Central memory CD4-positive, alpha-beta T cell (primary cell): ENCODE results near the gene PHF12.
"Not testable (repeated sequence)": the region's sequence is repeated elsewhere in the genome, so short reads cannot be mapped to it uniquely, and the experiment has no call there.

Experiments
- DNase-seq: peaks from one replicate; pipeline ENCODE4 v3.0.0; 2022

Gene PHF12

DNA sequence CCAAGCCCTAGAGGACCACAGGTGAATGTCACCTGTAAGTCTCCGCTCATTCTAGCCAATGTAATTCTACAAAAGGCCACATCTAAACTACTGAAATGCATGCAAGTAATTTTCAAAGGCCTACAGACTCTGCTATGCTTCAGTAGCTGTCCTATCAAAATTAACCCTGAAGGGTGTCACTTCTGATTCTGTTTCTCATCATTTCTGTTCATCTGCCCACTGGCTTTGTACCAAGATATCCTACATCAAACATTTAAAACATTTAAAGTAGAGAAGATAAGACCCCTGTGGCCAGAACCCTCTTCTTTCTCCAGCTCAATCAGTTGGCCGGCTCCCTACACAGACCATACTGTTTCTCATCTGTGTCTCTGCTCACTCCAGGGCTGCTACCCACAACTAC, 21.5 kb downstream of the PHF12 start:
- no peak for DNase-seq

DNA sequence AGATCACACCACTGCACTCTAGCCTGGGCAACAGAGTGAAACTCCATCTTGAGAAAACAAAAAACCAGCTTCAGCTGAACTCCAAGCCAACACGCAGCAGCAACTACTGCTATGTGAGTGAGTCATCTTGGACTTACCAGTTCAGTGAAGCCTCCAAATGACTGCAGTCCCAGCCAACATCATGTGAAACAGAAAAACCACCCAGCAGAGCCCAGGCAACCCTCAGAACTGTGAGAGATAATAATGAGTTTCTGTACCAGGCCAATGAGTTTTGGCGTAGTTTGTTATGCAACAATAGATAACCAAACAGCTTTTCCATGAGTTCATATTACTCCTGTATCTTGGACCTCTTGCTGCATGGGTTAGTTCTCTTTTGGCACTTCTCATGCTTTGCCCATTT, 23.3 kb downstream of the PHF12 start:
- DNase-seq, result no peak

DNA sequence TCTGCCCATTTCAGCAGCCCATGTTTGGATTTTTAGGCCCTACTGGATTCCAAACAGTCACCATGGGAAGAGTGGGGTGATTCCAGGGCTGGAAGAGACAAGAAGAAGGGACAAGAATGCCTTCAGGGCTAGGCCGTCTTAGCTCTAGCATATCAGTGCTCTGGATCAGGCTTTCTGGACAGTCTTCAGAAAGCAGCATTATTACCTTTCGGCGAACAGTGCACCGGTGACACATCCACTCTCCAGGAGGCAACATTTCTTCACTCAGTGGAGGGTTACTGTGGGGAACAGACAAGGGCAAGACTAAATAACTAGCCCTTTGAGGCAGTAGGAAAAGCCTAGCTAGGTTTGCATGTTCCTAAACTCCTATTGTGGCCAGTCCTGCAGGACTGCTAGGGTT, 24.5 kb downstream of the PHF12 start:
- no peak for DNase-seq

DNA sequence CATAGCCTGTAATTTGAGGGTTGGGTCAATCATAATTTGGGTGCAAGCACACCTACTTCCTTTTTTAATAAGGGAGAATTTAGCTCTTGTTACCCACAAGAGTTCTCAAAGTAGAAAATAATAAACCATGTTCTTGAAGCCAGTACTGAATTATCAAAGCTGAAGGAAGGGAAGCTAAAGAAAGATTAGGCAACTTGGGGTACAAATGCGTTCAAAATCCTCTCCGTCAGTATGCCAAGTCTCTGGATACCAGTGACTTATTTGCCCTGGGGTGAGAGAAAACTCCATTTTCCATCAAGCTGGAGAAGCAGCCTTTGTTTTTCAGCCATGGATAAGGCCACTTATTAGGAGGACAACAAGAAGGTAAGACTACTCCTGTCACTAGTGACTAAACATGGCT, 25.0 kb downstream of the PHF12 start:
- no peak for DNase-seq

DNA sequence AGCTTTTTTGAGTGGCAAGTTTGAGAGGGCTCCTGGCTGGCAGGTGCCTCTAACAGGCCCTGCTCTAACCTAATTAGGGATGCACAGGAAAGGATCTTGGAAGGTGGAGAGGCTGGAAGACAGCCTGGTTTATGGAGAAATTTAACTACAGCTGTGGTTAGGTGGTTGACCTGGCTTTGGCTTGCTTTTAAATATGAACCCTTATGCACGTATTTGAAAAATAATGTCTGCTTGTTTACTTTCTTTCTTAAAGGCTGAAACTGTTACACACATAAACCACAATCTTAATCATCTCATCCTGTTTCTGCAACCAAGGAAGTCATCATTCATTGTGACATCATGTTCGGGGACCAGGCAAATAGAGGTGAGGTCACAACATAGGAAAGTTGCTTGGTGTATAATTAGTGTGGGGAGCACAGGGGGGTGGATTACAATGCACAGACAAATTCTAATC, 25.4 kb downstream of the PHF12 start:
- peak; percentile 90 for DNase-seq

DNA sequence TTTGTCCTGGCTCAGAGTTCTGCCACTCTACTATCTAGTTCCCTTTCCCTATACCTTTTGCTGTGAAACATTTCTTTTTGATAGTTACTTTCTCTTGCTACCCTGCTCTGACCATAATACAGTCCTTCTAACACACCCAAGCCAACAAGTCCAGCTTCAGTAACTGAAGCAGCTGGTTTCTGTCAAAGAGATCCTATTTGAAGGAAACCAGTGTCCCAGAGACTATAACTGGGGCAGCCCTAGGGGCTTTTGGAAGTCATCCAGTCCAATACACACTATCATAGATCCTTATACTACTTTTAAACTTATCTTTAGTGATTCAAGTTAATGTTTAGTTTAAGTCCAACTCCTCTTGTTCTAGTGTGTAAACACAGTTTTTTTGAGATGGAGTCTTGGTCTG, 31.1 kb downstream of the PHF12 start:
- no peak for DNase-seq

DNA sequence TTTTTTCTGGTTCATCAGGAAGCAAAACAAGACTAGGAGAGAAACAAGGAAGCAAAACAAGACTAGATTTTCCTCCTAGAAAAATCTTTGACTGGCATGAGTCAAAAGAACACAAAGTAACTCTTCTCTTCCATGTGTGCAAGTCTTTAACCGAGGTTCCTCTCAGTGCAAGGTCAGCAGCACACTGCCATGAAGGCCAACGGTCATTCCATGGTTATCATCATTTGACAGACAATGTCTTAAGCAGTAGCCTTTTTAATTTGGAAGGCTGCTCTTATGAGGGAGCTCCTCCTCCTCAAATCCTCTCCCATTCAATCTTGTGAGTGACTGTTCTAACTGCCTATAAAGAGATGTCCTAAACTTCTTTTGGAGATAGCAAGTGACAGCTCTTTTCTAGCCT, 33.0 kb downstream of the PHF12 start:
- no peak for DNase-seq

DNA sequence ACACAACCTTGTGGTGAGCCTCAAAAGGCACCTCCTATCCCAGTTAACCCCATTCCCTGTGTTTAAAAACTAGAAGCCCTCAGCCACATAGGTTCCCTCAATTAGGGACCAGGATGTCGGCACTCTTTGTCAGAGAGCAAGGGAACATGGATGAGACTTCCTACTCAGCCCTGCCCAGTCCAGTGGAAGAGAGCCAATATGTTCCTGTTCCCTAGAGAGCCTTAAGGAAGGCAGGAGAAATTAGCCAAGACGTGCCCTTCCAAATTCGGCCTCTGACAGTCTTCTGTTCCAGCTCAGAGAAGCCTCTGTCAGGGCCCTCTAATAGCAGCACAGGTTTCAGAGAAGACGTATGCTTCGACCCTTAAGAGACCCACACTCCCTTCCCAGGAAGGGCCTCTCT, 33.9 kb downstream of the PHF12 start:
- DNase-seq, result no peak

DNA sequence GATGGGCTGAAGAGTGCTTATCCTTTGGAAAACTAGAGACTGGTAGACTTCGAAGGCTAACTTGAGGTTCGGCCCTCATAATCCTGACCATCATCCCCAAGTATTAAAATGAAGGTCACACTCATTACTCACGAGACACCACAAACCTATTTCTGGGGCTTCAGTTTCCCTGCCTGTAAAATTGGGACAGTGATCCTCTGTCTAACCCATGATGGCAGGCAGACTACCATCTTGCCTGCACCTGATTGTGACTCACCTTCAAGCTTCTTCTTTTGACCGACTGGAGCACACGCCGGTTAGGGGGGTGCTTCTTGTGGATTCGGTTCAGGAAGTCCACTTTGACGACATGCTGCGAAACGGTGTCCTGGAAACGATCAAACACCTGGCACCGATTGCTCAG, 34.3 kb downstream of the PHF12 start:
- no peak for DNase-seq

DNA sequence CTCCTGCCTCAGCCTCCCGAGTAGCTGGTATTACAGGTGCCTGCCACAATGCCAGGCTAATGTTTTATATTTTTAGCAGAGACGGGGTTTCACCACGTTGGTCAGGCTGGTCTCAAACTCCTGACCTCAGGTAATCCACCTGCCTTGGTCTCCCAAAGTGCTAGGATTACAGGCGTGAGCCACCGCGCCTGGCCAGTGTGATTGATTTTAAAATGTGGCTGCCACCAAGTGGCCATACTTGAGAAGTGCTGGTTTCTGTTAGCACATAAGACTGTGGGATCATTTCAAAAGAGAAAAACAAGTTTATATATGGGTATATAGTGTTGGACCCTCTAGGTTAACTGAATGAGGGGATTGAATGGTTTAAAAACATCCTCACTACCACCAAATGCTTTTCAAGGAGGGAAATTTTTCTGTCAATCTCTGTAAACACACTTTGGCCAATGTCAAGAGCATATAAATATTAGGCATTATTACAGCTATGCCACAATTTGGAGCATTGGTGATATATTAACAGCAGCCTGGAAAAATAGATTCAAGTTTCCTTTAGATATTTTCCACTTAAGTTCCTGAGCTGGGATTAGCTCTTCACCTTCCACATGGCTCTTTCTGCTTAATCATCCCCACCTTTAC, 34.9 kb downstream of the PHF12 start:
- DNase-seq, result peak; percentile 29

DNA sequence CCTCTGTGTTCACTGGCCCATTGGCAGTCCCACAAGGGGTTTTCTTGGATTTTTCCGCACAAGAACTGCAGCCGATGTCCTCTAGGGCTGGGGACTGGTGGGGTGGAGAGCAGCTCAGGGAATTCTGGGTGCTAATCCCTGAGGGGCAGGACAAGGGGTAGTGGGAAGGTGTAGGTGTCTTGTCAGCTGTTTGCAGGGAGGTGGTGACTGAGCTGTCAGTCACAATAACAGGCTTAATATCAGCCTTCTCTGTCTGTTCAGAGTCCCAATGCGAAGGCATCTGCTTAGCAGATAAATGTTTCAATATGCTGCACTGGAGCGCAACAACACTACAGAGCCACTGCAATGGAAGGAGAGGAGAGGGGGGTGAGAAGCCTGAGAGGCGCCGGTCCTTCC, 38.4 kb downstream of the PHF12 start:
- DNase-seq, result no peak

DNA sequence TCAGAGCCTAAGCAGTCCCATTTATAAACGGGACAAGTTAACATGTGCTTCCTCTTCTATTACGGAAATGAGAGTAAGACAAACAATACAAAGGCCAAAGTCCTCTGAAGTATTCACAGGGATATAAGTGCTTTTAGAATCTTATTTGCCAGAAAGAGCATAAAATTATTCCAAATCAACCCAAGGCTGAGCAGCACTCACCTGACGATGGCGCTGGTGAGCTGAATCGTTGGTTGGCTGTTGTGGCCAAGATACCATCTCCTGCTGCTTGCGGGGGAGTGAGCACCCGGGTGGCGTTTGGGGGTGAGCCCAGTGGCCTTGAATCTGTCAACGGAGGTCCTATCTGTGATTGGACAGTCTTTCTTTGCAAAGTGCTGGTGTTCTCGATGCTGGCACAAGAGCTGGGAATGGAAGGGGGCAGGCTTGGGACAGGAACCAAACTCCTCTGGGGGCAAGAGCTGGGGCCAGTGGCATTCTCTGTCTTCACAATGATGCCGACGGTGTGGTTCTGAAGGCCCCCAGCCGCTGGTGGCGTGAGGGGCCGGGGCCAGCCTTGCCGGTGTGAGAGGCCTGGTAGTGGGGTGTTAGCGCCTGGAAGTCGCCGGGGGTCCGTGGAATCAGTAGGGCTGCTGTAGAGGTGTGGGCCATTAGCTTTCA, 38.9 kb downstream of the PHF12 start:
- no peak for DNase-seq

DNA sequence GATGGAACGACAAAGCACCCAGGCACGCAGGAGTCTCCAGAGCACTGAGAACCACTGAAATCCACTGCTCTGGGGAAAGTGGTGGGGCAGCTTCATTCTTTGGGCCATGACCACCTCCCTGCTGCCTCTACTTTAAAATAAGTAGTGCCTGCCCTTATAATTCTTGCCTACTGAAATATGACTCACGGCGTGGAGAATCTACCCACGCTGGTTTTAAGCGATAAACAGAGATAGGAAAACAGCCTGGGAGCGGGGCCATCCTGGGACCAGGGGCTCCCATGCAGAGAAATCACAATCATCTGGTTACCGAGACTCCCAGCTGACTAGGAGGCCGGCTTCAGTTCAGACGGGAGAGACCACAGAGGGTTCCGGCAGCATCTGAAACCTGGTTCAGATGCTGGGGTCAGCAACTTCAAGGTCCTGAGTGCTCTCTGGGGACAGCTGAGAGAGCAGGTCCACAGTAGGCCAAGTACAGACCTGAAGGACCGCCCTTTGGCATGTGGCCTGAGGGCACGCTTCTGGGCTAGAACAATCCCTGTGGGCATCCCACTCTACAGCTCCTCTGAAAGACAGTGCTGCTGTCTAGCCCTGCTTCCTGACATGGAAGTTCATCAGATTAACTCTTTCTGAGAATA, 39.8 kb downstream of the PHF12 start:
- DNase-seq, result no peak

DNA sequence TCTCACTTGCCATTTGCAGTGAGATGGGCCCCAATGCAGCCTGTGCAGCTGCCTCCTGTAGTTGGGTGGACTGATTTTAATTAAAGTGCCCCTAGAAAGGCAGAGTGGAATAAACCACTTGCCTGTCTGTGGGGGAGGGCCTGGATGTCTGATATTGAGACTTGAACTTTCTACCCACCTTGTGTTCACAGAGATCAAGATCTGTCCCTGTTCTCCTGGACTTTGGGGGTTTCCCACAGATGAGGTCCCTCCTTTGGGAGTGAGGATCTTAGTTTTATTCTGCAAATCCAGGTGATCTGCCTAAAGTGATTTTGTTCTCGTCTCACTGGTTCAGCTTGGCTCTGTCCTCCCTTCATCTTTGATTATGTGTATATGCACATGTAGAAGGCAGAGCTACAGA, 40.8 kb downstream of the PHF12 start:
- no peak for DNase-seq

DNA sequence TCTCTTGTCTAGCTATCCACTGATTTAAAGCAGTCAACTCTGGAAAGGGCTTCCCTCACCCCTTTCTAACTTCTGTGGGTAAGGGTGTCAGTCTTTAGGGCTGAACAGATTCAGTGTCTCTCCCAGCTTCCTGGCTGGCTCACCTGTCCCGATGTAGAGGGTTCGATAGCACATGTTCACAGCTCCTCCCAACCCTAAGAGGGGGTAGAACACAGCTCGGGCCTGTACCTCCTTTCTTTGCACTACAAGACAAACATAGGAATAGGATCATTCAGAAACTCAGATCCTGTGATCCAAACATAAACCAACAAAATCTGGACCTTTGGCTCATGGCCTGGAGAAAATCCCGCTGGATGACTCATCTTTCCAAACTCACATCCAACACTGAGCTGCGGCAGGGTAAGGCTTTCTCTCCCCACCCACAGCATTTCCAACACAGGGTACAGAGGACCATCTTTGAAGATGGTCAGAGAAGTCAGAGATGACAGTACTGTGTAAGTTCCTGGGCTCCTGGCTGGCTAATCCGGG, 42.6 kb downstream of the PHF12 start:
- DNase-seq, result no peak

DNA sequence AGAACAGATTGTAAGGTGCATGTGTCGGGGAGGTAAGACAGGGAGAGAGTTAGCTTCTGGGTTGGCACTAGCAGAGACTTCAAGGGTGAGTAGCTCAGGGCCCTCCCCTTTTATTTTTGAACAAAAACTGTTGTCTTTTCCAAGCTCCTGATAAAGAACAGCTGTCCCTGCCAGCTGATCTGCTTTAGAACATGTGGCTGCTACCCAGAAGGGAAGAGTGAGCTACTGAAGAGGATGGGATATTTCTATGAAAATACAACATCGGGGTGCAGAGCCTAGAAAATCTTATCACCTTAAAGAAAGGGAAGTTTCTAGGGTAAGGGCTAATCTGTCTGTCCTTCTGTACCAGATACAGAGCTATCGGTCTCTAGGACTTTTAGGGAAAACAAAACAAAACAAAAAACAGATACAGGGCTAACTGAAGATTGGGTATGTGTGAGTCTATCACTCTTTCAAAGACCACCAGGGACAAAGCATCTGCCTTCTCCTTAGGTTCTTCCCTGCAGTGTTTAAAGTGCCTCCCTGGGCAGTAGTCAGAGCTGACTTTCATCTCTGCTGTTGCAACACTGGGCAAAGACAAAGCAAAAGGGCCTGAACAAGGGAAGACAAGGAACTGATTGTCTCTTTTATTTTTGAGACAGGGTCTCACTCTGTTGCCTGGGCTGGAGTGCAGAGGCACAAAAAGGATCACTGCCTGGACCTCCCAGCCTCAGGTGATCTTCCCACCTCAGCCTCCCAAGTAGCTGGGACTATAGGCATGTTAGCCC, 43.4 kb downstream of the PHF12 start:
- no peak for DNase-seq

DNA sequence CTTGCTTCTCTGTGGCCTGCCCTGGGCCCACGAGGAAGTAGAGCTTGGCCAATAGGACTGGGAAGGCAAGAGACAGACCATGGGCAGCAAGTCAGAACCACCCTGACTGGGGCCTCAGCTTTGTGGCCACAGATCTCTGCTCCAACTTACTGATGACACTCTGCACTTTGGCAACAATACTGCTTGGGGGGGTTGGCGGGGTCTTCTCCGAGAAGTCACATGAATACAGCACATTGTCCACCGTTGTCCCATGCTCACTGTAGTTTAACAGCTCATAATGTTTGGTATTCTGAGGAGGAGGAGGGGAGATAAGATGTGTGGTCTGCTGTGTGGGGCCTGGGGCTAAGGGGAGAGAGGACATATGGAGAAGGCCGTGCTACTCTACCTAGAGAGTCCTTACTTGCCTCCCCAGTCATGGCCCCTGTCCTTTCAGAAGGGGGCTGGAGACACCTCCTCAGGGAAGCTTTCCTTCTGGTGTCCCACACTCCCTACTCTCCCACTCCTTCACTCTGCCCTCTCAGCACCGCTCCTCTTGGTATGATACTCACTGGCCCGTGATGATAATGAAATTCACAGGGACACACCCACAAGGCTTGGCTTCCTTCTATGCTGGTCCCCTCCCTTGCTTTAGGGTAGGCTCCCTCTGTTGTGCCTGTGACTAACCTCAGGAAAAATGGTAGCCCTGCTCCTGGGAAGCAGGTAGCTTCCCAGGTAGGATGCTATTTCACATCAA, 44.4 kb downstream of the PHF12 start:
- DNase-seq, result no peak

DNA sequence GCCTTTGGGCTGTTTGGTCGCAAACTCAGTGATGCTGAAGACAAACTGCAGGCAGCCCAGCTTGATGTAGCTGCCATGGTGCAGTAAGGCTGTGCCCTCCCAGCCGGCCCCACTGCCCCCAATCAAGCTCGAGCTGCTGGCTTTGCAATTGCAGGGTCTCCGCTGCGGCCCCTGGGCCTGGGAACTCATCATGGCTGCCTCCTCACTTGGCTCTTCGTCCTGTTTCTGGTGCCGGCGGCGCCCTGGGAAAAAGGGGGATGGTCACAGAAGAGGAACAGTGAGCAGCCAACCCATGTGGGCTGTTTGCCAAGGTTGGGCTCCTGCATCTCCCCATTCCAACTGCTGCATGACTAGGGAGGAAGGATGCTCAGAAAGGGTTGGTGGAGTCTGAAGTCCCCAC, 45.0 kb downstream of the PHF12 start:
- DNase-seq, result no peak

DNA sequence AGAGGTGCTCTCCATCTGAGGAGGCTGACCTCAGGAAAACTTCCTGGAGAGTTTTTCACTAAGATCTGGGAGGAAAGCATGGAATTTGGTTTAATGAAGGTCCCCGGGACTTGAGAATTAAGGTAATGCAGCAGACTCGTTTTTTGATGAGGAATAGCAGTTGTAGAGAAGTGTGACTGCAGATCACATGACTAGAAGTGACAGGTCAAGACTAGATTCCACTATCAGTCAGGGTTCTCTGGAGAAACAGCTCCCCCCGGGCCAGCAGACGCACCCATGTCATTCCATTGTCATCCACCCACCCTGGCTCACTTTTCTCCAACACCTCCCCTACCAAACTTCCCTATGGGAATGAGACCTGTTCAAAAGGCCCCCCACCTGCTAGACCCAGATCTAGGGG, 46.5 kb downstream of the PHF12 start:
- DNase-seq, result no peak

DNA sequence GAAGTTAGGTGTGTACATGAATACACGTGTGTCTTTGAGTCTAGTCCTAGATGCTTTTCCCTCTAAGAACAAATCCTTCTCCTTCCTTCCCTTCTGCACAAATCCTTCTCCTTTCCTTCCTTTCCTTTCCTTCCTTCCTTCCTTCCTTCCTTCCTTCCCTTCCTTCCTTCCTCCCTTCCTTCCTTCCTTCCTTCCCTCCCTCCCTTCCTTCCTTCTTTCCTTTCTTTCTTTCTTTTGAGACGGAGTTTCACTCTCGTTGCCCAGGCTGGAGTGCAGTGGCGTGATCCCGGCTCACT, 47.8 kb downstream of the PHF12 start:
- not testable (repeated sequence) for DNase-seq

DNA sequence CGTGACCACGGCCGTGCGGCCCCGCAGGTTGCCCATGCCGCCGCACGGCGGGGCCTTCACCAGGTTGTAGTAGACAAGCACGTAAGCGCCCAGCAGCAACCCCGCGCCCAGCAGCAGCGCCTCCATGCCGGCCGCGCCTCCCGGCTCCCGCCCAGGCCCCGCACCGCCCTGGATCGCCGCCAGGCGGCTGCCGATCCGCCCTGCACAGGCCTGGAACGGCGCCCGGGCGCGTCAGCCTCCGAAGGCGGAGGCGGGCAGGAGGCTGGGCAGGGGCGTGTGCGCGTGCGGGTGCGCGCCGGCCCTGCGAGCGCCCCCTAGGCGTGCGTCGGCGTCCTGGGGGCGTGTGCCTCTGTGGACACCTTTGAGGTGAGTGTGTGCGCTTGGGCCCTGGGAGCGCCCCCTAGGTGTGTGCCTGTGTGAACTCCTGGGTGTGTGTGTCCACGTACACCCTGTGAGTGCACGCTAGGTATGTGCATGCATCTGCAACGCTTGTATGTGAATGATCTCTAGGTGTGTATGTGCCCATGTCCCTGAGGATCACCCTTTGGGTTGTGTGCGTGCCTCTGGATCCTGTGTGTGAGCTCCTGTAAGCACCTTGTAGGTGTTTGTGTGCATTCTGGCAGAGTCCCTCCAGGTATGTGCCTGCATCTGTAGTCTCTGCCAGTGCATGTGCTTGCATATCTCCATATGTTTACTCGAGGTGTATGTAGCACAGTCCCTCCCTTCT, 48.3 kb downstream of the PHF12 start, which contains the start of gene DHRS13:
Gene DHRS13 (minus strand): TSS at position 261 of the 727 bp plus-strand sequence. CDS start 135 bp downstream, at position 126.
- DNase-seq, result peak; percentile 96
